ENCODE results near the gene ACIN1.

- no peak for TF ChIP-seq POLR2A (IDR thresholded peaks at IDR 0.05)
- TF ChIP-seq CTCF (IDR thresholded peaks at IDR 0.05 in 8 of 11, conservative IDR thresholded peaks at IDR 0.05 in 3 of 11): no peak
- no peak for TF ChIP-seq POLR2AphosphoS5 (IDR thresholded peaks at IDR 0.05)
These were observed 44.9 kb upstream of the ACIN1 start for GRCh38 chr14:23139874-23140273.

Measured in spleen (tissue), 7 donors.